Mesothelial cell of epicardium (in vitro differentiated cells): ENCODE measurements around the gene WAPL. TPM values are rescaled to one million over a fixed set of nuclear protein-coding genes. Genes with fewer than 3 reads are reported as not detected.
A peak's percentile ranks its signal among the peaks of the same experiment; 100 is the strongest.
"Not testable (repeated sequence)": the region's sequence is repeated elsewhere in the genome, so short reads cannot be mapped to it uniquely, and the experiment has no call there.

Experiments used
- DNase-seq, 2 experiments: peaks; one replicate each; pipeline ENCODE4 v3.0.0; 2021; ENCODE audit warnings: low spot score in 2 of 2; ENCODE audit not compliant: unreplicated experiment in 2 of 2
- H3K27ac Mint-ChIP-seq: 2 replicates; pipeline ENCODE4 v1.8.0; 2021; ENCODE audit warnings: mixed read lengths
- H3K27me3 Mint-ChIP-seq: 2 replicates; pipeline ENCODE4 v1.8.0; 2021; ENCODE audit warnings: low read depth, mixed read lengths
- H3K36me3 Mint-ChIP-seq: 2 replicates; pipeline ENCODE4 v1.8.0; 2021; ENCODE audit warnings: mixed read lengths
- H3K4me1 Mint-ChIP-seq: 2 replicates; pipeline ENCODE4 v1.8.0; 2021; ENCODE audit warnings: mixed read lengths
- H3K4me3 Mint-ChIP-seq: 2 replicates; pipeline ENCODE4 v1.8.0; 2021; ENCODE audit warnings: mild to moderate bottlenecking, moderate library complexity, mixed read lengths
- H3K9me3 Mint-ChIP-seq: 2 replicates; pipeline ENCODE4 v1.8.0; 2021; ENCODE audit warnings: mixed read lengths
- CTCF ChIP-seq: fragments of 200-600 bp; sonication (generic); IDR thresholded peaks from one replicate; pipeline ENCODE4 v1.5.0; 2021; ENCODE audit warnings: antibody characterized with exemption; ENCODE audit not compliant: unreplicated experiment
- total RNA-seq: library from RNA; stranded (reverse); gene quantifications from 3 replicates; pipeline ENCODE4 v1.2.1, GENCODE V29; 2021

WAPL gene
- total RNA-seq, 1 donor from 2014 or later: 43.4 TPM

GRCh38 chr10:86533328-86533727 is 11.7 kb upstream of the WAPL start:
- Mint-ChIP-seq H3K27me3 (peaks cover 22% of the 10 kb centered on the region), H3K4me1 (peaks cover 2% of the 10 kb centered on the region), H3K36me3 (no peaks in the 10 kb centered on the region), H3K4me3 (no peak overlapping the region), H3K9me3 (no peaks in the 10 kb centered on the region), H3K27ac (no peak overlapping the region)
- DNase-seq: no peak
- no peak for TF ChIP-seq CTCF

- H3K4me1 Mint-ChIP-seq: peaks cover 10% of the 10 kb centered on the region
- not testable (repeated sequence) for H3K36me3 Mint-ChIP-seq, H3K4me3 Mint-ChIP-seq, DNase-seq, H3K27ac Mint-ChIP-seq, H3K9me3 Mint-ChIP-seq, H3K27me3 Mint-ChIP-seq
These were observed 7.1 kb upstream of the WAPL start for GRCh38 chr10:86528736-86529135.

DNA sequence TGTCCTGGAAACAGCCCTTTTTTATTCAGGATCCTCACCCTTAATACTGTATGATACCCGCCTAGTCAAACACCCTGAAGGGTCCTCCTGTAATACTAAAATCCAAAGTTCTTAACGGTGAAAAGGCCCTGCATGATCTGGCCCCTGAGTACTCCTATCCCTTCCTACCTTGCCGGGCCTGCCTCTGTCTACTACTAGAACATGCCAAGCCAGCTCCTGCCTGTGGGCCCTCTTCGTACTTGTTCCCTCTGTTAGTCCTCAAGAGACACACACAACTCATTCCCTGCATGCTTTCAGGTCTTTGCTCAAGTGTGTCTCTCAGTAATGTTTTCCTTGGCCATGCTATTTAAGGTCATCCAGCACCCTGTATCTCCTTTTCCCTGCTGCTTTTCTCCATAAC is 5.0 kb upstream of the WAPL start:
- Mint-ChIP-seq H3K4me1 (peaks cover 25% of the 10 kb centered on the region), H3K27ac (no peak overlapping the region), H3K4me3 (no peak overlapping the region), H3K27me3 (no peaks in the 10 kb centered on the region), H3K36me3 (no peaks in the 10 kb centered on the region), H3K9me3 (no peaks in the 10 kb centered on the region)
- no peak for TF ChIP-seq CTCF
- DNase-seq: no peak

- not testable (repeated sequence) for DNase-seq, H3K9me3 Mint-ChIP-seq, H3K27me3 Mint-ChIP-seq, H3K4me3 Mint-ChIP-seq, H3K27ac Mint-ChIP-seq, H3K36me3 Mint-ChIP-seq
- peaks cover 27% of the 10 kb centered on the region for H3K4me1 Mint-ChIP-seq
These were observed 4.1 kb upstream of the WAPL start for GRCh38 chr10:86525713-86526112.

- H3K27ac Mint-ChIP-seq: peak overlapping the region; percentile 40
- DNase-seq: no peak
- H3K27me3 Mint-ChIP-seq: no peaks in the 10 kb centered on the region
- H3K9me3 Mint-ChIP-seq: no peaks in the 10 kb centered on the region
- H3K36me3 Mint-ChIP-seq: no peaks in the 10 kb centered on the region
- peaks cover 36% of the 10 kb centered on the region for H3K4me1 Mint-ChIP-seq
- no peak for TF ChIP-seq CTCF
- no peak overlapping the region for H3K4me3 Mint-ChIP-seq
These were observed 2.8 kb upstream of the WAPL start for GRCh38 chr10:86524225-86524962.

- H3K27me3 Mint-ChIP-seq: no peaks in the 10 kb centered on the region
- H3K4me3 Mint-ChIP-seq: peak overlapping the region; percentile 96
- no peak for TF ChIP-seq CTCF
- no peak for DNase-seq
- H3K4me1 Mint-ChIP-seq: peaks cover 42% of the 10 kb centered on the region
- H3K27ac Mint-ChIP-seq: no peak overlapping the region
- H3K9me3 Mint-ChIP-seq: no peaks in the 10 kb centered on the region
- peaks cover 2% of the 10 kb centered on the region for H3K36me3 Mint-ChIP-seq
These were observed 1.8 kb upstream of the WAPL start for GRCh38 chr10:86523348-86523747.

DNA sequence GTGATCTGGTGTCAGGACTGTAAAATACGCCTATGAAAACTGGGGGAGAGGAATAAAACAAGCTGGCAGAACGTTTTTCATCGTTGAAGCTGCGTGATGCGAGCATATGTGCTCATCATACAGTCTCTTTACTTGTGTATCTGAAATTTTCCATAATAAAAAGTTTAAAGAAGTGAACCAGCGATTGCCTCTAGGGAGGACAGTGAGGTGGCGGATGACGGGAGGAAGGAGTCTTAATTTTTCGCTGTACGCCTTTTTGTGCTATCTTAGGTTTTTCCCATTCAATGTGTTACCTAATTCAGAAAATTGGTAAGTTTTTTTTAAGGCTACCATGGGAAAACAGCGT is 891 bp upstream of the WAPL start:
- Mint-ChIP-seq H3K27ac (peak overlapping the region; percentile 82), H3K36me3 (peaks cover 8% of the 10 kb centered on the region), H3K9me3 (no peaks in the 10 kb centered on the region), H3K27me3 (no peaks in the 10 kb centered on the region), H3K4me1 (peaks cover 42% of the 10 kb centered on the region), H3K4me3 (peak overlapping the region; percentile 96)
- DNase-seq: no peak
- TF ChIP-seq CTCF: no peak
